CD4-positive, alpha-beta T cell (primary cell): ENCODE measurements around the gene C1orf87. TPM values are rescaled to one million over a fixed set of nuclear protein-coding genes. Genes with fewer than 3 reads are reported as not detected.

Experiments used
- ATAC-seq: fragments of 200-7000 bp; cut with Tn5 transposase; one replicate; pipeline ENCODE4 v1.10.0; 2022; ENCODE audit warnings: mild to moderate bottlenecking; ENCODE audit not compliant: poor library complexity
- CTCF ChIA-PET: fragments of 350-600 bp; sonication (Branson Sonifier 250); formaldehyde crosslinking; loops from one replicate; lab custom pipeline; 2021; ENCODE audit warnings: antibody characterized with exemption, inconsistent platforms; lab: Charles Lee
- POLR2A ChIA-PET: fragments of 350-600 bp; sonication (Branson Sonifier 250); formaldehyde crosslinking; loops from one replicate; lab custom pipeline; 2021; ENCODE audit warnings: antibody characterized with exemption, inconsistent platforms; lab: Charles Lee
- DNase-seq, 14 experiments: peaks; one replicate each; pipeline ENCODE4 v3.0.0-alpha.2; 2013 to 2020; ENCODE audit warnings: mixed read lengths in 2 of 14
- H3K27ac ChIP-seq, 2 donors: one replicate each; pipeline versions ENCODE4 v1.5.1 to v1.7.0; 2013; ENCODE audit warnings: low read length in 2 of 2, low read depth in 1 of 2, mild to moderate bottlenecking in 1 of 2
- H3K27me3 ChIP-seq, 2 experiments: 1 replicate in 1 of 2; 2 replicates in 1 of 2; pipeline versions ENCODE4 v1.6.1 to v1.7.0; 2013; ENCODE audit warnings: low read length in 2 of 2, control low read depth in 1 of 2, mild to moderate bottlenecking in 1 of 2, moderate library complexity in 1 of 2; ENCODE audit not compliant: insufficient read depth in 2 of 2, control insufficient read depth in 1 of 2
- H3K36me3 ChIP-seq: one replicate; pipeline ENCODE4 v1.6.1; 2013; ENCODE audit warnings: low read length, control low read depth; ENCODE audit not compliant: insufficient read depth
- H3K4me1 ChIP-seq: one replicate; pipeline ENCODE4 v1.6.1; 2013; ENCODE audit warnings: low read length, control low read depth; ENCODE audit not compliant: insufficient read depth
- H3K4me3 ChIP-seq: one replicate; pipeline ENCODE4 v1.5.1; 2013; ENCODE audit warnings: mild to moderate bottlenecking, low read length, moderate library complexity
- H3K9me3 ChIP-seq, 2 experiments: 1 replicate in 1 of 2; 2 replicates in 1 of 2; pipeline versions ENCODE4 v1.6.1 to v1.7.0; 2013; ENCODE audit warnings: low read length in 2 of 2, mild to moderate bottlenecking in 2 of 2, control low read depth in 1 of 2, moderate library complexity in 1 of 2; ENCODE audit not compliant: control insufficient read depth in 1 of 2, insufficient read depth in 1 of 2
- H3K27ac Mint-ChIP-seq: one replicate; pipeline ENCODE4 v1.8.0; 2020; ENCODE audit warnings: mixed read lengths
- H3K27me3 Mint-ChIP-seq: one replicate; pipeline ENCODE4 v1.8.0; 2021; ENCODE audit warnings: mixed read lengths
- H3K36me3 Mint-ChIP-seq: one replicate; pipeline ENCODE4 v1.8.0; 2021; ENCODE audit warnings: low read depth, mixed read lengths
- H3K4me1 Mint-ChIP-seq: one replicate; pipeline ENCODE4 v1.8.0; 2021; ENCODE audit warnings: low read depth, mixed read lengths
- H3K4me3 Mint-ChIP-seq: one replicate; pipeline ENCODE4 v1.8.0; 2020; ENCODE audit warnings: mild to moderate bottlenecking, mixed read lengths
- H3K9me3 Mint-ChIP-seq: one replicate; pipeline ENCODE4 v1.8.0; 2020; ENCODE audit warnings: mixed read lengths
- CTCF ChIP-seq: fragments of 200-600 bp; IDR thresholded peaks from one replicate; pipeline ENCODE4 v1.8.0; 2022; ENCODE audit warnings: antibody characterized with exemption, mild to moderate bottlenecking
- intact Hi-C, 2 experiments: fragments of 100-400 bp; cut with DNase I in 1 of 2; cut with micrococcal nuclease in 1 of 2; formaldehyde crosslinking; loops; one replicate each; pipeline versions ENCODE4 v1.15.1 to v1.9.0; 2023 to 2025; cut with DNase I, micrococcal nuclease
- total RNA-seq, 174 experiments: library from RNA in 2 of 174; stranded (reverse) in 2 of 174; gene quantifications; one replicate each; pipeline ENCODE4 v1.2.3 and lab custom pipeline; 2021 to 2026

The C1orf87 gene
- total RNA-seq, 2 experiments from 2014 or later = not detected

GRCh38 chr1:59967780-59968179 is 105.8 kb downstream of the C1orf87 start:
- no peak overlapping the region for H3K4me3 Mint-ChIP-seq
- Histone ChIP-seq H3K27me3 (no peaks in the 10 kb centered on the region), H3K27ac (no peak overlapping the region), H3K36me3 (no peaks in the 10 kb centered on the region), H3K9me3 (no peaks in the 10 kb centered on the region), H3K4me3 (no peak overlapping the region), H3K4me1 (peaks cover 5% of the 10 kb centered on the region)
- ChIA-PET POLR2A (no interaction called here), CTCF (interaction anchor here (1.1 kb wide), 1 partner anchor 21 kb away, joined by 3 read pairs; no protein-coding TSS in a partner anchor)
- H3K36me3 Mint-ChIP-seq = no peaks in the 10 kb centered on the region
- peaks cover 10% of the 10 kb centered on the region for H3K27me3 Mint-ChIP-seq
- no peak for TF ChIP-seq CTCF
- peaks cover 7% of the 10 kb centered on the region for H3K4me1 Mint-ChIP-seq
- H3K27ac Mint-ChIP-seq = no peak overlapping the region
- DNase-seq (no peak), ATAC-seq (no peak)
- intact Hi-C loops = no loop called here
- H3K9me3 Mint-ChIP-seq = no peaks in the 10 kb centered on the region

GRCh38 chr1:59967141-59967697 is 106.4 kb downstream of the C1orf87 start:
- H3K36me3 Mint-ChIP-seq = no peaks in the 10 kb centered on the region
- intact Hi-C loops = no loop called here
- ChIA-PET CTCF (interaction anchor here (1.1 kb wide), 1 partner anchor 20 kb away, joined by 3 read pairs; no protein-coding TSS in a partner anchor), POLR2A (no interaction called here)
- ATAC-seq = no peak
- Histone ChIP-seq H3K4me1 (peaks cover 5% of the 10 kb centered on the region), H3K27me3 (no peaks in the 10 kb centered on the region), H3K4me3 (no peak overlapping the region), H3K36me3 (no peaks in the 10 kb centered on the region), H3K27ac (no peak overlapping the region), H3K9me3 (no peaks in the 10 kb centered on the region)
- peaks cover 7% of the 10 kb centered on the region for H3K27me3 Mint-ChIP-seq
- no peak for DNase-seq
- TF ChIP-seq CTCF = no peak
- H3K4me3 Mint-ChIP-seq = no peak overlapping the region
- H3K27ac Mint-ChIP-seq = no peak overlapping the region
- peaks cover 7% of the 10 kb centered on the region for H3K4me1 Mint-ChIP-seq
- no peaks in the 10 kb centered on the region for H3K9me3 Mint-ChIP-seq

GRCh38 chr1:59952065-59952464 is 121.5 kb downstream of the C1orf87 start:
- intact Hi-C loops = no loop called here
- ATAC-seq (no peak), DNase-seq (no peak)
- Mint-ChIP-seq H3K9me3 (no peaks in the 10 kb centered on the region), H3K27ac (no peak overlapping the region), H3K4me3 (no peak overlapping the region), H3K4me1 (no peaks in the 10 kb centered on the region), H3K27me3 (no peaks in the 10 kb centered on the region), H3K36me3 (no peaks in the 10 kb centered on the region)
- H3K27me3 ChIP-seq = no peaks in the 10 kb centered on the region
- no peak for TF ChIP-seq CTCF
- ChIA-PET POLR2A (no interaction called here), CTCF (no interaction called here)
- H3K4me3 ChIP-seq = no peak overlapping the region
- H3K9me3 ChIP-seq = no peaks in the 10 kb centered on the region
- no peaks in the 10 kb centered on the region for H3K4me1 ChIP-seq
- H3K36me3 ChIP-seq = no peaks in the 10 kb centered on the region
- no peak overlapping the region for H3K27ac ChIP-seq
